GM12873 (cell line): Measurements from ENCODE around the gene DDX18.

Experiments used
- TF ChIP-seq, protein P1 (sequence below): IDR thresholded peaks from 2 replicates; pipeline ENCODE4 v1.5.1; 2012; ENCODE audit warnings: low read depth, mild to moderate bottlenecking, moderate library complexity, low read length, control low read depth; ENCODE audit not compliant: insufficient read depth; ENCODE audit errors: missing control alignments

Gene DDX18

GRCh38 chr2:117855886-117856285, 41.4 kb downstream of the DDX18 start:
- TF ChIP-seq, protein P1, sequence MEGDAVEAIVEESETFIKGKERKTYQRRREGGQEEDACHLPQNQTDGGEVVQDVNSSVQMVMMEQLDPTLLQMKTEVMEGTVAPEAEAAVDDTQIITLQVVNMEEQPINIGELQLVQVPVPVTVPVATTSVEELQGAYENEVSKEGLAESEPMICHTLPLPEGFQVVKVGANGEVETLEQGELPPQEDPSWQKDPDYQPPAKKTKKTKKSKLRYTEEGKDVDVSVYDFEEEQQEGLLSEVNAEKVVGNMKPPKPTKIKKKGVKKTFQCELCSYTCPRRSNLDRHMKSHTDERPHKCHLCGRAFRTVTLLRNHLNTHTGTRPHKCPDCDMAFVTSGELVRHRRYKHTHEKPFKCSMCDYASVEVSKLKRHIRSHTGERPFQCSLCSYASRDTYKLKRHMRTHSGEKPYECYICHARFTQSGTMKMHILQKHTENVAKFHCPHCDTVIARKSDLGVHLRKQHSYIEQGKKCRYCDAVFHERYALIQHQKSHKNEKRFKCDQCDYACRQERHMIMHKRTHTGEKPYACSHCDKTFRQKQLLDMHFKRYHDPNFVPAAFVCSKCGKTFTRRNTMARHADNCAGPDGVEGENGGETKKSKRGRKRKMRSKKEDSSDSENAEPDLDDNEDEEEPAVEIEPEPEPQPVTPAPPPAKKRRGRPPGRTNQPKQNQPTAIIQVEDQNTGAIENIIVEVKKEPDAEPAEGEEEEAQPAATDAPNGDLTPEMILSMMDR: no peak

DNA sequence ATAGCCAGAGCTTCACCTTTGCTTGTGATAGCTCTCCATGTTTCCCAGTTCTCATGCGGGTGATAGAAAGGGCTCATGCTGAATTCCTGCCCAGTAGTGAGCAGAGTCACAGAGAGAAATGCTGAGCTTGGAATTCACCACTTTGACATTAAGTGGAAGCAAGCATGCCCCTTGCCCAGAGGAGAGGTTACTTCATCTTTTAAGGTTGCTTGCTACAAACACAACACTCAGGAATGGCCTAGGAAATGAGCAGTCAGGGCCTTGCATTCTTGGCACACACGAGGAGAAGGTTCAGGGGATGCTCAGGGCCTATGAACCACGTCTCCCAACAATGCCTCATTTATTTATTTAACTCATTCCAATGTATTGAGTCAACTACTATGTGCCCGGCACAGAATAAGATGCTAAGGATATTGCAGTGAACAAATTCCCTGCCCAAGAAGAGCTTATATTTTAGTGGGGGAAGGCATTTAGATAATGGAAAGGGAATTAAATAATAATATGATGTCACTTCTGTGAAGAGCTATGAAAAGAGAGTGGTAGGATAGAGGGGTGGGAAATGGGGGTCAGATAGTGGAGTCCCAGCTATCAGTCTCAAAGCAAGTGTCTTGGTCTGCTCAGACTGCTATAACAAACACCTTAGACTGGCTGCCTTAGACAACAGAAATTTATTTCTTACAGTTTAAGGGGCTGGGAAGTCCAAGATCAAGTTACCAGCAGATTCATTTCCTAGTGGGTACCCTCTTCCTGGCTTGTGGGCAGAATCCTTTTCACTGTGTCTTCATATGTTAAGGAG, 42.1 kb downstream of the DDX18 start:
- TF ChIP-seq, protein P1: no peak

DNA sequence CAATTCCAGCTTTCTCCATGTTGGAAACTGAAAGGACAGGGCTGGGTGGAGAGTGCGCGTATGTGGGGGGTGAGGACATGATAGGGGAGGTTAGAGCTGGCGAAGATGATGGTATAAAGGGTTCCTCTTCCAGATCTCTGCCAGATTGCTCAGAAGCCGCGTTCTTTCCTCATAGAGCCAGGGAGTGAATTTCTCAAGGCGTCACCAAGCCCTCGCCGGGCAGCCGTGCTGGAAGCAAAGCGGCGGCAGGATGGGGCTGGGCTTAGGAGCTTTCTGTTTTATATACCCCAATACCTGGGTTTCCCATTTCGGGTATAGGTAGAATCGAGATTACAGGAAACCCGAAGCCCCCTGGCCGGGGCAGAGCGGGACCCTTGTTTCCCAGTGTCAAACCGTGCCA, 43.8 kb downstream of the DDX18 start:
- TF ChIP-seq, protein P1: no peak

GRCh38 chr2:117858892-117859531, 44.5 kb downstream of the DDX18 start:
- TF ChIP-seq, protein P1: no peak

DNA sequence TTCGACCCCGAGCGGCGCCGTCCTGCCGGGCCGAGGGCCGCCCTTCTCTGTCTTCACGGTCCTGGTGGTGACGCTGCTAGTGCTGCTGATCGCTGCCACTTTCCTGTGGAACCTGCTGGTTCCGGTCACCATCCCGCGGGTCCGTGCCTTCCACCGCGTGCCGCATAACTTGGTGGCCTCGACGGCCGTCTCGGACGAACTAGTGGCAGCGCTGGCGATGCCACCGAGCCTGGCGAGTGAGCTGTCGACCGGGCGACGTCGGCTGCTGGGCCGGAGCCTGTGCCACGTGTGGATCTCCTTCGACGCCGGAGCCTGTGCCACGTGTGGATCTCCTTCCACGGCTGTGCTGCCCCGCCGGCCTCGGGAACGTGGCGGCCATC, 45.0 kb downstream of the DDX18 start:
- TF ChIP-seq, protein P1: no peak

- TF ChIP-seq, protein P1: no peak
Observed at GRCh38 chr2:117859924-117860647, 45.6 kb downstream of the DDX18 start.

DNA sequence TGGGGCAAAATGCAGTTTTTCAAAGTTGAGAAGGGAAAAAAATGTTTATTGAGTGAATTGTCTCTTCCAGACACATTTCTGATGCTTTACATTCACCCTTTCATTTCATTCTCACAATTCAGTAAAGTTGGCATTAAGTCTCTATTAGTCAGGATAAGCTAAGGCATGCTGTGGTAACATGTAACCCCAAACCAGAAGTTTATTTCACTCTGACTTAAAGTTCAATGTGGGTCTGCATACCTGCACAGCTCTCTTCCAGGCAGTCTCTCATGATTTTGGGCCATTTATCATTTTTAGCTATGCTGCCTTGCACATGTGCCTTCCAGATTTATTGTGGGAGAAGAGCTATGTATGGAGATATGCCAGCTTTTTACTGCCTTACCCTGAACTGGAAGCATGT, 48.0 kb downstream of the DDX18 start:
- TF ChIP-seq, protein P1: no peak
